H1 (cell line): Measurements from ENCODE around the gene STX12. TPM values are rescaled to one million over a fixed set of nuclear protein-coding genes. Genes with fewer than 3 reads are reported as not detected.

Experiments
- CTCF ChIA-PET: fragments of 300-600 bp; sonication (Branson Sonifier 250); formaldehyde crosslinking; loops from one replicate; lab custom pipeline; 2021; ENCODE audit not compliant: partially characterized antibody; lab: Charles Lee
- POLR2A ChIA-PET: fragments of 300-600 bp; sonication (Branson Sonifier 250); formaldehyde crosslinking; loops from one replicate; lab custom pipeline; 2021; ENCODE audit warnings: inconsistent platforms; ENCODE audit not compliant: partially characterized antibody; lab: Charles Lee
- DNase-seq, 2 experiments: peaks; one replicate each; pipeline versions ENCODE4 v3.0.0 to v3.0.0-alpha.2; 2010 to 2022; ENCODE audit warnings: low spot score in 2 of 2, low read depth in 1 of 2, mixed read lengths in 1 of 2
- FAIRE-seq: peaks from 2 replicates; lab custom pipeline; 2011; peaks lifted over from hg19 to GRCh38; lab: Jason Lieb, UNC
- H2AFZ ChIP-seq: 2 replicates; pipeline ENCODE4 v1.8.1; 2012; ENCODE audit warnings: low read length, inconsistent platforms
- H2AK5ac ChIP-seq: 2 replicates; pipeline ENCODE4 v1.6.1; 2013; ENCODE audit warnings: low read depth, low read length
- H2BK120ac ChIP-seq: replicated peaks from 2 replicates; pipeline ENCODE3; 2013; ENCODE audit warnings: low read depth, low read length, inconsistent platforms
- H2BK12ac ChIP-seq: 2 replicates; pipeline ENCODE4 v1.6.1; 2013; ENCODE audit warnings: low read depth, low read length
- H2BK15ac ChIP-seq: 2 replicates; pipeline ENCODE4 v1.6.1; 2013; ENCODE audit warnings: low read length
- H2BK20ac ChIP-seq: 2 replicates; pipeline ENCODE4 v1.6.1; 2013; ENCODE audit warnings: low read length
- H2BK5ac ChIP-seq: 2 replicates; pipeline ENCODE4 v1.6.1; 2013; ENCODE audit warnings: low read depth, low read length
- H3K14ac ChIP-seq: 2 replicates; pipeline ENCODE4 v1.6.1; 2013; ENCODE audit warnings: inconsistent platforms; ENCODE audit not compliant: insufficient read length
- H3K18ac ChIP-seq: 2 replicates; pipeline ENCODE4 v1.6.1; 2013; ENCODE audit warnings: low read length; ENCODE audit errors: extremely low read depth
- H3K23ac ChIP-seq: 2 replicates; pipeline ENCODE4 v1.6.1; 2013; ENCODE audit warnings: inconsistent platforms; ENCODE audit not compliant: insufficient read length
- H3K23me2 ChIP-seq: 2 replicates; pipeline ENCODE4 v1.6.1; 2013; ENCODE audit warnings: low read depth, low read length
- H3K27ac ChIP-seq: 2 replicates; pipeline ENCODE4 v1.6.1; 2011; ENCODE audit warnings: low read depth, low read length, inconsistent platforms
- H3K27me3 ChIP-seq, 4 experiments: replicated peaks in 1 of 4; 1 replicate in 1 of 4; 2 replicates in 3 of 4; pipeline versions ENCODE4 v1.6.1 to v1.8.1; 2011 to 2013; ENCODE audit warnings: low read length in 3 of 4, mild to moderate bottlenecking in 3 of 4, inconsistent platforms in 2 of 4, mixed read lengths in 2 of 4, moderate library complexity in 1 of 4; ENCODE audit not compliant: control insufficient read depth in 3 of 4, insufficient read depth in 3 of 4; ENCODE audit errors: extremely low read depth in 1 of 4
- H3K36me3 ChIP-seq, 4 experiments: 2 replicates each; pipeline versions ENCODE4 v1.6.1 to v1.8.1; 2011 to 2013; ENCODE audit warnings: mild to moderate bottlenecking in 4 of 4, low read length in 3 of 4, moderate library complexity in 2 of 4, control low read depth in 1 of 4, inconsistent platforms in 1 of 4; ENCODE audit not compliant: insufficient read depth in 4 of 4, control insufficient read depth in 2 of 4
- H3K4ac ChIP-seq: replicated peaks from 2 replicates; pipeline ENCODE3; 2013; ENCODE audit warnings: low read length, low read depth, mixed read lengths, inconsistent platforms; ENCODE audit not compliant: insufficient read length
- H3K4me1 ChIP-seq, 4 experiments: replicated peaks in 1 of 4; 1 replicate in 1 of 4; 2 replicates in 3 of 4; pipeline versions ENCODE4 v1.6.1 to v1.8.1; 2011 to 2013; ENCODE audit warnings: low read length in 3 of 4, inconsistent platforms in 2 of 4, mixed read lengths in 1 of 4; ENCODE audit not compliant: insufficient read depth in 4 of 4, control insufficient read depth in 3 of 4
- H3K4me2 ChIP-seq, 2 experiments: 2 replicates each; pipeline versions ENCODE4 v1.6.1 to v1.8.1; 2011 to 2013; ENCODE audit warnings: low read depth in 2 of 2, low read length in 2 of 2, control low read depth in 1 of 2, inconsistent platforms in 1 of 2, mild to moderate bottlenecking in 1 of 2; ENCODE audit not compliant: insufficient read depth in 1 of 2
- H3K4me3 ChIP-seq, 4 experiments: fragments of 200-600, 300-600 bp in 1 of 4; sonication (generic), shearing (Covaris generic), sonication (Bioruptor Twin) in 1 of 4; 2 replicates each; pipeline versions ENCODE4 v1.5.1 to v1.8.1; 2011 to 2016; ENCODE audit warnings: low read length in 4 of 4, low read depth in 3 of 4, control low read depth in 2 of 4, inconsistent platforms in 2 of 4, mild to moderate bottlenecking in 2 of 4, mixed read lengths in 1 of 4, moderate library complexity in 1 of 4; ENCODE audit not compliant: insufficient read depth in 2 of 4; ENCODE audit errors: extremely low read depth in 1 of 4
- H3K56ac ChIP-seq: replicated peaks from 2 replicates; pipeline ENCODE3; 2013; ENCODE audit warnings: low read depth, mild to moderate bottlenecking, mixed read lengths, low read length, inconsistent platforms; ENCODE audit not compliant: insufficient read length
- H3K79me1 ChIP-seq: 2 replicates; pipeline ENCODE4 v1.6.1; 2013; ENCODE audit warnings: low read depth, low read length, control low read depth
- H3K79me2 ChIP-seq, 2 experiments: 2 replicates each; pipeline versions ENCODE4 v1.6.1 to v1.8.1; 2012 to 2013; ENCODE audit warnings: low read length in 2 of 2, mild to moderate bottlenecking in 2 of 2, inconsistent platforms in 1 of 2; ENCODE audit not compliant: insufficient read depth in 2 of 2, control insufficient read depth in 1 of 2
- H3K9ac ChIP-seq, 4 experiments: replicated peaks in 1 of 4; 1 replicate in 1 of 4; 2 replicates in 3 of 4; pipeline versions ENCODE4 v1.6.1 to v1.8.1; 2011 to 2013; ENCODE audit warnings: low read depth in 3 of 4, low read length in 3 of 4, control low read depth in 2 of 4, mild to moderate bottlenecking in 2 of 4, moderate library complexity in 2 of 4, inconsistent platforms in 1 of 4; ENCODE audit errors: extremely low read depth in 1 of 4
- H3K9me3 ChIP-seq, 2 experiments: 2 replicates each; pipeline versions ENCODE4 v1.6.1 to v1.8.1; 2012 to 2013; ENCODE audit warnings: mild to moderate bottlenecking in 2 of 2, moderate library complexity in 2 of 2, control low read depth in 1 of 2, inconsistent platforms in 1 of 2, low read depth in 1 of 2, low read length in 1 of 2, mixed read lengths in 1 of 2; ENCODE audit not compliant: insufficient read depth in 2 of 2
- H4K20me1 ChIP-seq, 2 experiments: replicated peaks in 1 of 2; 2 replicates each; pipeline versions ENCODE3 to v1.8.1; 2011 to 2013; ENCODE audit warnings: inconsistent platforms in 2 of 2, low read length in 2 of 2, mild to moderate bottlenecking in 1 of 2; ENCODE audit not compliant: insufficient read depth in 2 of 2, control insufficient read depth in 1 of 2
- H4K5ac ChIP-seq: 2 replicates; pipeline ENCODE4 v1.6.1; 2013; ENCODE audit warnings: low read length, low read depth, mixed read lengths, inconsistent platforms; ENCODE audit not compliant: insufficient read length
- H4K8ac ChIP-seq: 2 replicates; pipeline ENCODE4 v1.8.0; 2013; ENCODE audit warnings: mild to moderate bottlenecking, moderate library complexity, low read length, inconsistent platforms; ENCODE audit not compliant: insufficient read depth; ENCODE audit errors: extremely low read depth
- H4K91ac ChIP-seq: replicated peaks from 2 replicates; pipeline ENCODE3; 2013; ENCODE audit warnings: low read length, mixed read lengths, inconsistent platforms; ENCODE audit not compliant: insufficient read length
- HDAC2 ChIP-seq, 2 experiments: fragments of 300-600 bp in 1 of 2; sonication (generic) in 1 of 2; IDR thresholded peaks; 2 replicates each; pipeline ENCODE4 v1.6.1; 2011 to 2012; ENCODE audit warnings: low read depth in 2 of 2, low read length in 2 of 2, mild to moderate bottlenecking in 2 of 2, moderate library complexity in 2 of 2, borderline replicate concordance in 1 of 2, inconsistent platforms in 1 of 2
- SIN3A ChIP-seq, 2 experiments: IDR thresholded peaks in 1 of 2; conservative IDR thresholded peaks in 1 of 2; 2 replicates each; pipeline ENCODE4 v1.6.1; 2011 to 2012; ENCODE audit warnings: low read length in 2 of 2, improper control_type of control experiment in 1 of 2, low read depth in 1 of 2, mild to moderate bottlenecking in 1 of 2
- WGBS, 2 experiments: shearing (Covaris generic) in 1 of 2; methylation state at CpG; one replicate each; pipeline versions ENCODE4 v1.1.6 to v1.1.7; 2013 to 2015; ENCODE audit warnings: low lambda C conversion rate in 2 of 2, mixed read lengths in 2 of 2, inconsistent platforms in 1 of 2, low coverage in 1 of 2, missing lambda C conversion rate in 1 of 2; ENCODE audit not compliant: insufficient replicate concordance in 2 of 2, insufficient coverage in 1 of 2, insufficient read length in 1 of 2; ENCODE audit errors: extremely low coverage in 1 of 2, missing lambda C conversion rate in 1 of 2; 5-methylcytosine and 5-hydroxymethylcytosine counted together
- polyA plus RNA-seq, 7 experiments: library from polyadenylated mRNA; depleted of rRNA in 3 of 7; stranded (reverse) in 5 of 7; unstranded in 2 of 7; fragments of >200 nt in 5 of 7; fragments of 200-250 nt in 2 of 7; gene quantifications; 1 replicate in 5 of 7; 2 replicates in 1 of 7; 4 replicates in 1 of 7; pipeline versions ENCODE4 v1.2.1 to v1.2.3, GENCODE V29; 2011 to 2013; ENCODE audit warnings: missing spikeins in 2 of 7, mixed read lengths in 2 of 7
- total RNA-seq: library from RNA; stranded (reverse); fragmentation: NEBNext Ultra II Directional; extraction: Animal tissue kit (Norgen Biotek cat#: 25700); gene quantifications from 2 replicates; pipeline ENCODE4 v1.2.1, GENCODE V29; 2021

Gene STX12
- total and polyA plus RNA-seq, 2 of the 8 experiments (the other 6 are each of a cell fraction or from before 2014, with no cell fraction given), result 3.7 to 11.0 TPM

GRCh38 chr1:27741121-27741520 is 31.9 kb upstream of the STX12 start:
- no peak overlapping the region for H3K23ac ChIP-seq
- H3K4me3 ChIP-seq, result no peak overlapping the region
- H3K4me2 ChIP-seq, result no peak overlapping the region
- no peak overlapping the region for H3K18ac ChIP-seq
- ChIA-PET POLR2A (no interaction called here), CTCF (interaction anchor here (1.0 kb wide), 1 partner anchor 9 kb away, joined by 3 read pairs; no protein-coding TSS in a partner anchor)
- peaks cover 0 to 15% (median 9%) of the 10 kb centered on the region in 4 experiments; a peak in 5 of 8 replicates for H3K36me3 ChIP-seq
- no peak overlapping the region for H3K4ac ChIP-seq
- no peak overlapping the region for H2BK20ac ChIP-seq
- no peak overlapping the region for H2BK12ac ChIP-seq
- 97% methylated on average over 6 of the region's 6 CpGs; no CpG with 5 or more reads in 1 of the 2 experiments for WGBS, 2 experiments
- no peak overlapping the region for H2BK120ac ChIP-seq
- no peak overlapping the region for H2AK5ac ChIP-seq
- no peaks in the 10 kb centered on the region for H3K79me2 ChIP-seq
- H3K27ac ChIP-seq, result no peak overlapping the region
- no peak overlapping the region for H2AFZ ChIP-seq
- no peak overlapping the region for H3K14ac ChIP-seq
- no peak overlapping the region for H2BK5ac ChIP-seq
- no peaks in the 10 kb centered on the region for H4K20me1 ChIP-seq
- H3K23me2 ChIP-seq, result no peaks in the 10 kb centered on the region
- H4K91ac ChIP-seq, result no peak overlapping the region
- no peak overlapping the region for H3K9ac ChIP-seq
- DNase-seq, result no peak
- FAIRE-seq, result no peak
- H3K9me3 ChIP-seq, result no peaks in the 10 kb centered on the region
- no peaks in the 10 kb centered on the region for H3K27me3 ChIP-seq
- H2BK15ac ChIP-seq, result no peak overlapping the region
- H4K5ac ChIP-seq, result no peak overlapping the region
- H3K79me1 ChIP-seq, result no peaks in the 10 kb centered on the region
- no peaks in the 10 kb centered on the region for H3K4me1 ChIP-seq
- no peak overlapping the region for H4K8ac ChIP-seq
- H3K56ac ChIP-seq, result no peak overlapping the region
- TF ChIP-seq HDAC2 (IDR thresholded peaks at IDR 0.05; ENCODE audit: borderline replicate concordance in 1 of 2, low read depth in 2 of 2, low read length in 2 of 2), result no peak
- no peak for TF ChIP-seq SIN3A (conservative IDR thresholded peaks at IDR 0.05 in 1 of 2, IDR thresholded peaks at IDR 0.05 in 1 of 2; ENCODE audit: low read depth in 1 of 2, low read length in 2 of 2)
